Caco-2 (cell line): ENCODE results near the gene KCTD18. TPM values are rescaled to one million over a fixed set of nuclear protein-coding genes. Genes with fewer than 3 reads are reported as not detected.

ENCODE experiments used
- BruUV-seq: library from RNA; stranded (reverse); fragments of 400-500 nt; replicated peaks from 2 replicates; lab custom pipeline; 2021; lab: Mats Ljungman, UMichigan
- CTCF ChIA-PET: fragments of 300-600 bp; sonication (Branson Sonifier 250); formaldehyde crosslinking; loops from one replicate; lab custom pipeline; 2022; ENCODE audit warnings: antibody characterized with exemption; lab: Charles Lee
- POLR2A ChIA-PET: fragments of 300-600 bp; sonication (Branson Sonifier 250); formaldehyde crosslinking; loops from one replicate; lab custom pipeline; 2022; ENCODE audit warnings: antibody characterized with exemption; lab: Charles Lee
- DNase-seq, 2 experiments: peaks; one replicate each; pipeline versions ENCODE4 v3.0.0 to v3.0.0-alpha.2; 2020 to 2022
- H3K27me3 ChIP-seq: replicated peaks from 2 replicates; pipeline ENCODE4 v1.6.0; 2011; ENCODE audit warnings: low read length; ENCODE audit not compliant: control insufficient read depth, insufficient read depth
- H3K36me3 ChIP-seq: 2 replicates; pipeline ENCODE4 v1.5.1; 2011; ENCODE audit warnings: low read length; ENCODE audit not compliant: control insufficient read depth, insufficient read depth
- H3K4me1 ChIP-seq: fragments of 250-450 bp; sonication (Bioruptor Pico); 2 replicates; pipeline ENCODE4 v1.5.1; 2020; ENCODE audit warnings: mild to moderate bottlenecking
- H3K4me3 ChIP-seq: 2 replicates; pipeline ENCODE4 v1.5.1; 2011; ENCODE audit warnings: low read depth, mild to moderate bottlenecking, control low read depth, low read length
- H3K9me3 ChIP-seq: fragments of 250-450 bp; sonication (Bioruptor Pico); 2 replicates; pipeline ENCODE4 v1.5.1; 2020; ENCODE audit warnings: mild to moderate bottlenecking, moderate library complexity
- H3K27ac Mint-ChIP-seq: one replicate; pipeline ENCODE4 v1.8.0; 2022; ENCODE audit warnings: mixed read lengths; ENCODE audit not compliant: unreplicated experiment
- H3K27me3 Mint-ChIP-seq: one replicate; pipeline ENCODE4 v1.8.0; 2022; ENCODE audit warnings: mixed read lengths; ENCODE audit not compliant: insufficient read depth, unreplicated experiment
- H3K36me3 Mint-ChIP-seq: one replicate; pipeline ENCODE4 v1.8.0; 2022; ENCODE audit warnings: mild to moderate bottlenecking, mixed read lengths; ENCODE audit not compliant: insufficient read depth, unreplicated experiment
- H3K4me1 Mint-ChIP-seq: one replicate; pipeline ENCODE4 v1.8.0; 2022; ENCODE audit warnings: low read depth, mixed read lengths; ENCODE audit not compliant: unreplicated experiment
- H3K4me3 Mint-ChIP-seq: one replicate; pipeline ENCODE4 v1.8.0; 2022; ENCODE audit warnings: mild to moderate bottlenecking, moderate library complexity, mixed read lengths; ENCODE audit not compliant: unreplicated experiment
- H3K9me3 Mint-ChIP-seq: one replicate; pipeline ENCODE4 v1.8.0; 2022; ENCODE audit warnings: mixed read lengths; ENCODE audit not compliant: unreplicated experiment
- intact Hi-C: fragments of 100-400 bp; cut with micrococcal nuclease; formaldehyde crosslinking; loops from one replicate; pipeline ENCODE4 v1.10.0; 2022; ENCODE audit not compliant: unreplicated experiment
- total RNA-seq: library from RNA; stranded (reverse); gene quantifications from 2 replicates; pipeline ENCODE4 v1.2.3, GENCODE V29; 2022
- TF ChIP-seq, protein P1 (sequence below), 2 experiments: fragments of 200-600 bp in 1 of 2; IDR thresholded peaks; 1 replicate in 1 of 2; 2 replicates in 1 of 2; pipeline versions ENCODE4 v1.5.1 to v1.8.0; 2011 to 2022; ENCODE audit warnings: antibody characterized with exemption in 1 of 2, control low read depth in 1 of 2, inconsistent platforms in 1 of 2, low read depth in 1 of 2, low read length in 1 of 2, mild to moderate bottlenecking in 1 of 2, moderate library complexity in 1 of 2; ENCODE audit not compliant: insufficient read depth in 1 of 2, severe bottlenecking in 1 of 2, unreplicated experiment in 1 of 2

Gene KCTD18
- total RNA-seq, 1 experiment from 2014 or later: 8.6 TPM

DNA sequence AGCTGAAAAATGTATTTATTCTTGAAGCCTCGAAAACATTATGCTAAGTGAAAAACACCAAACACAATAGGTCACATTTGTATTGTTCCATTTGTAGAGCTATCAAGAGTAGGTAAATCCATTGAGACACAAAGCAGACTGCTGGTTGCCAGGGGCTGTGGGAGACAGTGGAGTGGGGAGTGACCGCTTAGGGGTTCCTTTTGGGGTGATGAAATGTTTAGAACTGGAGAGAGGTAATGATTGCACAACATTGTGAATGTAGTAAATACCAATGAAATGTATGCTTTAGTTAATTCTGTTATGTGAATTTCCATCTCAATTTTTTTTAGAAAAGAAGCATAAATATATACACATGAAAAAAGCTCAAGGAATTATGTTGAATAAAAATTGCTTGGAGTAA is 15.8 kb downstream of the KCTD18 start:
- Mint-ChIP-seq H3K4me1 (no peaks in the 10 kb centered on the region), H3K27me3 (no peaks in the 10 kb centered on the region), H3K9me3 (no peaks in the 10 kb centered on the region), H3K4me3 (no peak overlapping the region), H3K36me3 (peaks cover 21% of the 10 kb centered on the region), H3K27ac (no peak overlapping the region)
- no peaks in the 10 kb centered on the region; the same call in 1 of the 2 replicates for H3K36me3 ChIP-seq
- H3K9me3 ChIP-seq: no peaks in the 10 kb centered on the region
- no peaks in the 10 kb centered on the region for H3K4me1 ChIP-seq
- BruUV-seq: no TSS peak
- intact Hi-C loops: no loop called here
- DNase-seq: no peak
- no peak overlapping the region for H3K4me3 ChIP-seq
- no peaks in the 10 kb centered on the region for H3K27me3 ChIP-seq
- POLR2A ChIA-PET: interaction anchor here (0.6 kb wide), 1 partner anchor 30 kb away, joined by 14 read pairs; no protein-coding TSS in a partner anchor
- TF ChIP-seq, protein P1, sequence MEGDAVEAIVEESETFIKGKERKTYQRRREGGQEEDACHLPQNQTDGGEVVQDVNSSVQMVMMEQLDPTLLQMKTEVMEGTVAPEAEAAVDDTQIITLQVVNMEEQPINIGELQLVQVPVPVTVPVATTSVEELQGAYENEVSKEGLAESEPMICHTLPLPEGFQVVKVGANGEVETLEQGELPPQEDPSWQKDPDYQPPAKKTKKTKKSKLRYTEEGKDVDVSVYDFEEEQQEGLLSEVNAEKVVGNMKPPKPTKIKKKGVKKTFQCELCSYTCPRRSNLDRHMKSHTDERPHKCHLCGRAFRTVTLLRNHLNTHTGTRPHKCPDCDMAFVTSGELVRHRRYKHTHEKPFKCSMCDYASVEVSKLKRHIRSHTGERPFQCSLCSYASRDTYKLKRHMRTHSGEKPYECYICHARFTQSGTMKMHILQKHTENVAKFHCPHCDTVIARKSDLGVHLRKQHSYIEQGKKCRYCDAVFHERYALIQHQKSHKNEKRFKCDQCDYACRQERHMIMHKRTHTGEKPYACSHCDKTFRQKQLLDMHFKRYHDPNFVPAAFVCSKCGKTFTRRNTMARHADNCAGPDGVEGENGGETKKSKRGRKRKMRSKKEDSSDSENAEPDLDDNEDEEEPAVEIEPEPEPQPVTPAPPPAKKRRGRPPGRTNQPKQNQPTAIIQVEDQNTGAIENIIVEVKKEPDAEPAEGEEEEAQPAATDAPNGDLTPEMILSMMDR (IDR thresholded peaks at IDR 0.05; ENCODE audit: insufficient read depth in 1 of 2, low read depth in 1 of 2, low read length in 1 of 2, severe bottlenecking in 1 of 2, unreplicated experiment in 1 of 2): no peak
- CTCF ChIA-PET: interaction anchor here (1.2 kb wide), 1 partner anchor 10 kb away, joined by 3 read pairs; no protein-coding TSS in a partner anchor

DNA sequence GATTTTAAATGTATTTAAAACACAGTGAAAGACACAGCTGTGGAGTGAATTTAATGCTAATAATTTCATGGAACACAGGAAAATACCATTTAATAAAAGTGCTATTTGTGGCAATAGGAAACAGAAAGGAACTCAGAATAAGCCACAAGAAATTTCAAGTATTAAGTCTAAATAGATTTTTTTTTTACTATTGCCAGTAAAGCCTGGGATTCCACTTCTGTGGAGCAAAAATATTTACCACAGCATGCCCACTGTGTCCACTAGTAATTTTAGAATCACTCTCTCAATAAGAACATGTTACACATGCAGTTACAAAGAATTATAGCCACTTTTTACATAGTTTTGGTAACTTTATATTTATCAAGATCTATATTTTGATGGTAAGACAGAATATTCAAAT is 17.2 kb downstream of the KCTD18 start:
- Mint-ChIP-seq H3K27ac (no peak overlapping the region), H3K36me3 (peaks cover 21% of the 10 kb centered on the region), H3K27me3 (no peaks in the 10 kb centered on the region), H3K4me1 (no peaks in the 10 kb centered on the region), H3K4me3 (no peak overlapping the region), H3K9me3 (no peaks in the 10 kb centered on the region)
- CTCF ChIA-PET: interaction anchor here (0.5 kb wide), 1 partner anchor 15 kb away, joined by 3 read pairs; no protein-coding TSS in a partner anchor
- Histone ChIP-seq H3K4me3 (no peak overlapping the region), H3K9me3 (no peaks in the 10 kb centered on the region), H3K4me1 (no peaks in the 10 kb centered on the region), H3K27me3 (no peaks in the 10 kb centered on the region), H3K36me3 (no peaks in the 10 kb centered on the region; the same call in 1 of the 2 replicates)
- BruUV-seq: no TSS peak
- intact Hi-C loops: no loop called here
- POLR2A ChIA-PET: no interaction called here
- no peak for DNase-seq
- TF ChIP-seq, protein P1 (IDR thresholded peaks at IDR 0.05; ENCODE audit: insufficient read depth in 1 of 2, low read depth in 1 of 2, low read length in 1 of 2, severe bottlenecking in 1 of 2, unreplicated experiment in 1 of 2): no peak

DNA sequence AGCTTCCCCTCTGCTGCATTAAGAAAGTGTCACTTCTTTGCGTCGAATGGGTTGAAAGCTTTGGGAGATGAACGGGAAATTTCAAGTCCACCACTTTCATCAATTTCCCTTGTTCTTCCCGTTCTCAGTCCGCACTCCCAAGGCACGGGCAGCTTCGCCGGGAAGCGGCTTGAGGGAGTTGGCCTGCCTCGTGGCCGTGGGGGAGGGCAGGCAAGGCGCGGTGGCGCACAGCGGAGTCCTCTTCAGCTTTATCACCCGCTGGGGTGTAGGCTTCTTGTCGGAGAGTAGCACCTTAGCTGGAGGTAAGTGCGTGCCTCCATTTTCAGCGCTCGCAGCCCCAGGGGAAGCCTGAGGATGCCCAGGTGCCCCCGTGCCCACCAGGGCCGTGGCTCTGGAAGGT is 19.9 kb downstream of the KCTD18 start:
- Histone ChIP-seq H3K9me3 (no peaks in the 10 kb centered on the region), H3K36me3 (no peaks in the 10 kb centered on the region; the same call in 1 of the 2 replicates), H3K27me3 (no peaks in the 10 kb centered on the region), H3K4me3 (no peak overlapping the region), H3K4me1 (no peaks in the 10 kb centered on the region)
- intact Hi-C loops: no loop called here
- BruUV-seq: no TSS peak
- peaks cover 23% of the 10 kb centered on the region for H3K36me3 Mint-ChIP-seq
- no peaks in the 10 kb centered on the region for H3K4me1 Mint-ChIP-seq
- H3K27me3 Mint-ChIP-seq: no peaks in the 10 kb centered on the region
- no peaks in the 10 kb centered on the region for H3K9me3 Mint-ChIP-seq
- TF ChIP-seq, protein P1 (IDR thresholded peaks at IDR 0.05; ENCODE audit: insufficient read depth in 1 of 2, low read depth in 1 of 2, low read length in 1 of 2, severe bottlenecking in 1 of 2, unreplicated experiment in 1 of 2): no peak
- POLR2A ChIA-PET: no interaction called here
- no peak for DNase-seq
- no peak overlapping the region for H3K4me3 Mint-ChIP-seq
- no peak overlapping the region for H3K27ac Mint-ChIP-seq
- CTCF ChIA-PET: no interaction called here
